Stimulated activated CD4-positive, alpha-beta T cell treated with anti-CD3 and anti-CD28 coated beads, Interleukin-4, amount 100 ng/mL, for 1 hour (primary cell): ENCODE data around the gene SH2D6.
"Not testable (repeated sequence)": the region's sequence is repeated elsewhere in the genome, so short reads cannot be mapped to it uniquely, and the experiment has no call there.

Experiments
- DNase-seq: peaks from one replicate; pipeline ENCODE4 v3.0.0-alpha.2; 2020

SH2D6 gene

GRCh38 chr2:85475799-85476490 lies 57.4 kb downstream of the SH2D6 start:
- no peak for DNase-seq

DNA sequence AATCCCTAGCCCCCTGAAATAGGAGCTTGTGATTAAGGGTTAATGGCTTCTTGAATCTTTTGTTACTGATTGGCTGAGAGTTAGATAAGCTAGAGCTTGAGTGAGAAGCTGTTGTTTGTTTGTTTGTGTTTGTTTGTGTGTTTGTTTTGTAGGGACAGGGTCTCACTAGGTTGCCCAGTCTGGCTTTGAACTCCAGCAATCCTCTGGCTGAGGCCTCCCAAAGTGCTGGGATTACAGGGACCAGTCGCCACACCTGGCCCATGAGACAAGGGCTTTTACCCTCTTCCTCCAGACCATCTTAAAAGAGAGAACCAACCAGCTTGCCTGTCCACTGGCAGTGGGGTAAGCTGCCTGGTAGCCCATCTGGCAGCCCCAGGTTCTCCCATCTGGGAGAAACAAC lies 58.1 kb downstream of the SH2D6 start:
- DNase-seq = no peak

- DNase-seq = no peak
Measured at GRCh38 chr2:85477884-85478283, 59.4 kb downstream of the SH2D6 start.

DNA sequence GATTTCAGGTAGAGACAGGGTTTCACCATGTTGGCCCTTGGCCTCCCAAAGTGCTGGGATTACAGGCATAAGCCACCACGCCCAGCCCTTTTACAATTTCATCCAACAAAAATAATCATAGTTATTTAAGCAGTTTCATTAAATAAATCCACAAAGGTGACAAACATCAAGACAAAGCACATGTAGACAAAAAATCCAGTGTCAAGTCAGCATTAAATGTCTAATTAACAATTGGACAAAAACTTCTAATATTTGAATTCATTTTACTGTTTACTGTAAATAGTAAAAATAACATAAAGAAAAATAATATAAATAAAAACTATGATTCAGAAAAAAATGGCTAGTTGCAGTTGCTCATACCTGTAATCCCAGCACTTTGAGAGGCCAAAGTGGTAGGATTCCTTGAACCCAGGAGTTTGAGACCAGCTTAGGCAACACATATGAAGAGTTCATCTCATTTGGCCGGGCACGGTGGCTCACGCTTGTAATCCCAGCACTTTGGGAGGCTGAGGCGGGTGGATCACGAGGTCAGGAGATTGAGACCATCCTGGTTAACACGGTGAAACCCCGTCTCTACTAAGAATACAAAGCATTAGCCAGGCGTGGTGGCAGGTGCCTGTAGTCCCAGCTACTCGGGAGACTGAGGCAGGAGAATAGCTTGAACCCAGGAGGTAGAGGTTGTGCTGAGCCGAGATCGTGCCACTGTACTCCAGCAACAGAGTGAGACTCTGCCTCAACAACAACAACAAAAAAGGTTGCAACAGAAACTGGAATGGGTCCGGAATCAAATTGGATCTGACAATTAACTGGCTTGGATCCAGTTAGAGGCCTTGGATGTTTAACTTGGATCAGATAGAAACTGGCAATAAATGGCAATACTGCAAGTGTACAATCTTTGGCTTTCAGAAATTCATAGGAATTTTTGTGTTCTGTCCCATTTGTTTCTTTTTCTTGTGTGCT lies 63.6 kb downstream of the SH2D6 start:
- no peak for DNase-seq

DNA sequence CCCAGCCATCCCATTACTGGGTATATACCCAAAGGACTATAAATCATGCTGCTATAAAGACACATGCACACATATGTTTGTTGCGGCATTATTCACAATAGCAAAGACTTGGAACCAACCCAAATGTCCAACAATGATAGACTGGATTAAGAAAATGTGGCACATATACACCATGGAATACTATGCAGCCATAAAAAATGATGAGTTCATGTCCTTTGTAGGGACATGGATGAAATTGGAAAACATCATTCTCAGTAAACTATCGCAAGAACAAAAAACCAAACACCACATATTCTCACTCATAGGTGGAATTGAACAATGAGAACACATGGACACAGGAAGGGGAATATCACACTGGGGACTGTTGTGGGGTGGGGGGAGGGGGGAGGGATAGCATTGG lies 66.1 kb downstream of the SH2D6 start:
- not testable (repeated sequence) for DNase-seq

GRCh38 chr2:85485815-85486214 lies 67.3 kb downstream of the SH2D6 start:
- DNase-seq = no peak
